Testis (tissue), 2 donors: ENCODE measurements around the gene DUOX1.

Source experiments
- POLR2A ChIP-seq: fragments of 450-650 bp; IDR thresholded peaks from one replicate; pipeline ENCODE4 v1.6.1; 2017; ENCODE audit warnings: antibody characterized with exemption, mild to moderate bottlenecking, moderate library complexity
- TF ChIP-seq, protein P1 (sequence below), 3 experiments: fragments of 450-650 bp in 2 of 3; fragments of 200-600 bp in 1 of 3; sonication (generic) in 1 of 3; IDR thresholded peaks; one replicate each; pipeline ENCODE4 v1.5.1; 2016 to 2019; ENCODE audit warnings: antibody characterized with exemption in 3 of 3, mild to moderate bottlenecking in 2 of 3, moderate library complexity in 1 of 3

DNA sequence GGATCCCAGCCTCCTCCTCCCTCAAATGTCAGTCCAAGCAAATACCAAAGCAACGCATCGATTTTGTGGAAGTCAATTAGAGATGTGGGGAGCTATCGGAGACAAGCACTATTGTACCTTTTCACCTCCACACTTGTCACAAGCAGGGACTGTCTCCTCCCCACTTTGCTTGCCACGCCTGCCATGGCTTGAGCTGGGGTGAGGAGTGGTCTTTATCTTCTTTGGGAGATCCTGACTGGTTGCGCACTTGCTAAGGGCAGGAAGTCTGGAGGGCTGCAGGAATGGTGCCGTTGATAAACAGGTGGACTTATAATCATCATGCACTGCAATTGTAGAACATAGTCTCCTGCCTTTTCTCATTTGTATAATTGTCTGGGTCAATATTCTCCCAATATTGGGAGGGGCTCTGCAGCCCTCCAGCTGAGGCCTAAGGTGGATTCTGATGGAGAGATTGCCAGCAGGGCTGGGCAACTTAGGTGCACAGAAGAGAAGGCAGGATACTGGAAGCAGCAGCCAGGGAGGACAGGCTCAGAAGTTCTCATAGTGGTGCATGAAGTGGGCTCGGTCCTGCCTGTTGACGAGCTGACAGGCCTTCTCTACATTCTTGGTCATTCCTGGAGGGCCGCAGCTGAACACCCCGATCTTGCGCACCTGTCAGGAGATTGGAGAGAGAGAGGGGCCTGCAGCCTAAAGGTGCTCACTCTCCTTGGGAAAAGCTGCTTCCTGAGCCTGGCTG is 36.0 kb upstream of the DUOX1 start:
- TF ChIP-seq, protein P1, sequence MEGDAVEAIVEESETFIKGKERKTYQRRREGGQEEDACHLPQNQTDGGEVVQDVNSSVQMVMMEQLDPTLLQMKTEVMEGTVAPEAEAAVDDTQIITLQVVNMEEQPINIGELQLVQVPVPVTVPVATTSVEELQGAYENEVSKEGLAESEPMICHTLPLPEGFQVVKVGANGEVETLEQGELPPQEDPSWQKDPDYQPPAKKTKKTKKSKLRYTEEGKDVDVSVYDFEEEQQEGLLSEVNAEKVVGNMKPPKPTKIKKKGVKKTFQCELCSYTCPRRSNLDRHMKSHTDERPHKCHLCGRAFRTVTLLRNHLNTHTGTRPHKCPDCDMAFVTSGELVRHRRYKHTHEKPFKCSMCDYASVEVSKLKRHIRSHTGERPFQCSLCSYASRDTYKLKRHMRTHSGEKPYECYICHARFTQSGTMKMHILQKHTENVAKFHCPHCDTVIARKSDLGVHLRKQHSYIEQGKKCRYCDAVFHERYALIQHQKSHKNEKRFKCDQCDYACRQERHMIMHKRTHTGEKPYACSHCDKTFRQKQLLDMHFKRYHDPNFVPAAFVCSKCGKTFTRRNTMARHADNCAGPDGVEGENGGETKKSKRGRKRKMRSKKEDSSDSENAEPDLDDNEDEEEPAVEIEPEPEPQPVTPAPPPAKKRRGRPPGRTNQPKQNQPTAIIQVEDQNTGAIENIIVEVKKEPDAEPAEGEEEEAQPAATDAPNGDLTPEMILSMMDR (IDR thresholded peaks at IDR 0.05): no peak
- TF ChIP-seq POLR2A: no peak
